Left colon (tissue), 2 donors: ENCODE results near the gene SLC35G3. TPM values are rescaled to one million over a fixed set of nuclear protein-coding genes. Genes with fewer than 3 reads are reported as not detected.
"Not testable (repeated sequence)": the region's sequence is repeated elsewhere in the genome, so short reads cannot be mapped to it uniquely, and the experiment has no call there.

ENCODE experiments used
- ATAC-seq: fragments of 200-7000 bp; cut with Tn5 transposase; one replicate; pipeline ENCODE4 v1.9.1; 2020; ENCODE audit warnings: mild to moderate bottlenecking, moderate library complexity
- DNase-seq, 2 donors: peaks; one replicate each; pipeline ENCODE4 v3.0.0-alpha.2; 2020
- intact Hi-C, 2 donors: fragments of 100-400 bp; cut with DNase I in 1 of 2; cut with micrococcal nuclease in 1 of 2; formaldehyde crosslinking; loops; one replicate each; pipeline versions ENCODE4 v1.11.2 to v1.14.0; 2022; cut with DNase I, micrococcal nuclease
- long read RNA-seq: library from polyadenylated mRNA; unstranded; transcript quantifications from one replicate; pipeline ENCODE4 v2.0.0, GENCODE V29; 2021
- total RNA-seq, 2 donors: library from RNA; stranded (reverse); fragmentation: NEBNext Ultra II Directional; extraction: Animal tissue kit (Norgen Biotek cat#: 25700); gene quantifications; one replicate each; pipeline ENCODE4 v1.2.1, GENCODE V29; 2021
- donor health status: DM: no; HTN: no; CAD: no.
- donor health status: DM: yes; HTN: yes; CAD: no.

SLC35G3 gene
- not detected for total RNA-seq
- long read RNA-seq, result 0 reads

DNA sequence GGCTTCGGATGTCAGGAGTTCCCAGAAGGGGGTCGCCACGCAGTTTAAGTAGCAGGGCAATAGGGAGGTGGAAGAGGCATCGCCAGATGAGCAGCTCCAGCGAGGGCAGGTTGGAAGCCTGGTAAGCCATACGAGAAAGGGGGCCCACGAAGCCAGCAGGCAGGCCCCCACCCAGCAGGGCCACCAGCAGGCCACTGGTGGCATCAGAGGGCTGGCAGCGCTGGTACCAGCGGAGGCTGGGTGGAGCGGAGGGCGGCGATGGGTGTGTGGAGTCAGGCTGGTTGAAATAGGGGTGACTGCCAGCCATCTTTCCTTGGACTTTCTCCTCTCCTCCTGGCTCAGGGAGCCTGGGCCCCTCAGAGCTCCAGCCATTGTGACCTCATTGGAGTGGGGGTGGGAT lies at the start of gene SLC35G3:
Gene SLC35G3, minus strand, starts transcription at position 393 of the 400 bp plus-strand sequence. Its CDS starts 86 bp downstream, at position 307.
- not testable (repeated sequence) for DNase-seq, ATAC-seq

DNA sequence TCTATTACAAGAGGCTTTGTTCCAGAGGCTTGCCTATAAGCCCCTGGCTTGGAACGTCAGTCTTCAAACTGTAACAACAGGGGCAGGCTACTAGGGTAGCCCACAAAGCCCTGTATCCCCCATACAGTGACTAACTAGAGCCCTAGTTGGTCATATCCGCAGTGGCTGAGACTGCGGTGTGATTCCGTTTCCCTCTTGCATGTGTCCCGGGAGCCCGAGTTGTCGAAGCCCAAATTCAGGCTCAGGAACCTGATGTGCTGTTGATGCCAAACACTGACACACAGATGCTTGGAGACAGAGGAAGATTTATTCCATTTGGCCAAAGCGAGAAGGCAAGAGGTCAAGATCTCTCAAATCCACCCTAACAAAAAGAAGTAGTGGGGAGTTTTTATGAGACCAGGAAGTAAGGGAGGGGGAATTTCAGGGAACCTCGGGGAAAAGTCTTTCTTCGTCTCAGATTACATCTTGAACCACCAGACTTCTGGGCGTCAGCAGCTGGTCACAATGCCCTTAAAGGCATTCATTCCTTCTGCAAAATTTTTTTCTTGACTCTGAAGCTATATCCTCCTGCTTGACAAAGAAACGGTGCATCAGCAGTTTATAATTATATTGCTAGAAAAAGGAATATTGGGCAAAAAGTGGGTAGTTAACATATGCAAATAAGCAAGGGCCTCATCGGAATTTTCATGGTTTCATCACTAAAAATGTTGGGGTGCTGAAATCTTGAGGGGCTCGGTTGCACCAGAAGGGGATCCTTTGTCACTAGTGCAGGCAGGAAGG lies 49.6 kb upstream of the SLC35G3 start:
- ATAC-seq (peak; percentile 6), DNase-seq (peak; percentile 45 to 46)
- intact Hi-C loops, result no loop called here

More for the DNA sequence above, at the start of gene SLC35G3:
- intact Hi-C loops, result not testable (repeated sequence)

DNA sequence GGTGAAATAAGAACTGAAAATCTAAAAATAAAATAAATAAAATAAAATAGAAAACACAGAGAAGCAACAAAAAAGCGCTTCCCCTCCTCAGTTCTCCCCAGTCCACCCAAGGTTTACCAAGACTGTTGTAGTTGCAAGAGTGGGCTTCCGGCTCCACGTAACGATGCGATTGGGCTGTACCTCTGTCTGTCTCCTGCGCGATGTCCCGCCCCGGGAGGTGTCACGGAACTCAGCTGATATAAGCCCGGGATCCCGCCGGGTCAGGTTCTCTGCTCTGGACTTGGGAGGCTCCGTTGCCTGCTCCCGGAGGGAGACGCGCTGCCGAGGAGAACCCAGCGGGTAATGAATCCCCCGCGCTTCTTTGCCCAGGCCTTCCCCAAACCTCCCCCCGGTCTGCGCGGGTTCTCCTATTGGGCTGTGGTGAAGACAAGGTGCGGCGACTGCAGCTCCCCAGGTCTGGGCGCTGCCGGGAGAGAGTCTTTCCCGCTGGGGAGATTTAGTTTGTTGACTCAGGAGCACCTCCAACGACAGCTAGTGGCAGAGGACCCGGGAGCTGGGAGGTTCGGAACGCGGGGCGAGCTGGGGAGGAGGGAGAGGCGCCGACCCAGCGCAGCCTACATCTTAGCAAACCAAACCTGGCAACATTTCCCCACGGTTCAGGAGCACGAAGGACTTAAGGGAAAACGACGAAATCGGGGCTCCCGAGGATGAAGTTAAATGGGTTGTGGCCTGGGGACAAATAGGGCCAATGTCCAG lies 48.8 kb upstream of the SLC35G3 start, which contains the start of gene SLFN5:
Gene SLFN5, plus strand, starts transcription at position 268 of the 756 bp plus-strand sequence. CDS start 15,619 bp downstream, outside the sequence.
- DNase-seq (peak; percentile 93 to 94), ATAC-seq (peak; percentile 95)
- intact Hi-C loops, result no loop called here

DNA sequence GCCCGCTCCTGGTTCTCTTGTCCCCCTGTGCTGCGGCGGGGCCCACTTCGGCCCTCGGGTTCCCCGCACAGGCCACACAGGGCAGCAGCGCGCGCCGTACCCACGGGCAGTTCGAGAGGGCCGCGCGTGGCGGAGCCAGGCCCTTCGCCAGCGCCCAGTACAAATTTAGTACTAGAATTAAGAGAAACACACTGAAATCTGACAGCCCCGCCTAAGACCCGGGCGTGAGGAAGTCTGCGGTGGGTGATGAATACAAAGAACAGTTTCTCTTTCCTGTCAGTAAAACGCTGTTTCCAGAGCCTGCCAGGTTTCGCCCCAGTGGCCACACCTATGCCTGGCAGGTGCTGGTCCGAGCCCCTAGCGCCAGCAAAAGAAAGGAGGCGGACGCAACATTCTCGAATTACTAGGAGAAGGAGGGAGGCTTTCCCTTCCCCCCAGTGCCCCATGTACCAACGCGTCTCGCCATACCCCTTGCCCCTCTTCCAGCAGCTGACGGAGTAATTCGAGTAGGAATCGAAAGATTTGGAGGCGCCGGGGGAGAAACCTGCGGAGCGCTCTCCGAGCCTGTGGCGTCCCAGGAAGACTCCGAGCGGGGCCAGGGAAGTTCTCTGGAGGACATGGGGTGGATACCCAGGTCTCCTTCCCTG lies 48.1 kb upstream of the SLC35G3 start:
- ATAC-seq (peak; percentile 81), DNase-seq (peak; percentile 79 to 81)
- intact Hi-C loops, result no loop called here

DNA sequence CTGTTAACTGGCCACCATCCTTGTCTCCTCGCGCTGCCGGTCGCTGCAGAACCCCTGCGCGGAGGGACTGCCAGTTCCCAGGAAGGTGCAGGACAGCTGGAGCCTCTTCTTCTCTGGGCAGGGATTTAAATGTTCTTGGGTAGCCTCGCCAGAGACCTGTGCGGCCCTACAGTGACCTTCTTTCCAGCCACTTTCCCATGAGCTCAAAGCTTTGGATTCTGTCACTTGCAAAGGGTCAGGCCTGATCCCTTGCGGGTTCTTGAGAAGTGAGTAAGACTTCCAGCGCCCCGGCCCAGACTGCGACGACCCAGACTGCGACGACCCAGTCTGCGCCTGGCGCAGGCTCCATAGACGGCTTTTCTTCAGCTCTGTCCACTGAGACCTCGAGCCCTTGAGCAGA lies 47.3 kb upstream of the SLC35G3 start:
- ATAC-seq (no peak), DNase-seq (peak in 1 of 2 donors; percentile 25)
- intact Hi-C loops, result no loop called here

DNA sequence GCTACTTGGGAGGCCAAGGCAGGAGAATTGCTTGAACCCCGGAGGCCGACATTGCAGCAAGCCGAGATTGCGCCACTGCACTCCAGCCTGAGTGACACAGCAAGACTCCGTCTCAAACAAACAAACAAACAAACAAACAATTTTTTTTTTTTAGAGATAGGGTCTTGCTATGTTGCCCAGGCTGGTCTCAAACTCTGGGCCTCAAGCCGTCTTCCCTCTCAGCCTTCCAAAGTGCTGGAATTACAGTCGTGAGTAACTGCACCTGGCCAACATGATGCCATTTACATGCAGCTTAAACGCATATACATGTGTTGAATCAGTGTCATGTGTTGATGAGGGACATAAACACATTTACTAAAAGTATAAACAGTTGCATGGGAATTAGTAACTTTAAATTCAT lies 46.7 kb upstream of the SLC35G3 start:
- ATAC-seq, result no peak
- intact Hi-C loops, result no loop called here

DNA sequence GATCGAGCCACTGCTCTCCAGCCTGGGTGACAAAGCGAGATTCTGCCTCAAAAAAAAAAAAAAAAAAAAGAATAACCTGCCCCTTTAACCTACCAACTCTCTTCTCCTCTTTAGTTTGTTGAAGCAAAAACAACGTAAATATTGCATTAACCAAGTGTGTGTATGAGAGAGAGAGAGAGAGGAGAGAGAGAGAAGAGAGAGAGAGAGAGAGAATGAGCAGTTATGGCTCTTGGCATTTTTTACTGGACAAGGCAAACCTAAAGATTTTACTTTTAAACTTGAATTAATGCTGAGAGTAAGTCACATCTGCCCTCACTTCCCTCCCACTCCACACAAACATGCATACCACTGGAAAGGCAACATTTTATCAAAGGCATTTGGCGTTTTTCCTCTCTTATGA lies 45.6 kb upstream of the SLC35G3 start:
- intact Hi-C loops, result no loop called here
- ATAC-seq (no peak), DNase-seq (no peak)

More for the DNA sequence above, 46.7 kb upstream of the SLC35G3 start:
- no peak for DNase-seq

DNA sequence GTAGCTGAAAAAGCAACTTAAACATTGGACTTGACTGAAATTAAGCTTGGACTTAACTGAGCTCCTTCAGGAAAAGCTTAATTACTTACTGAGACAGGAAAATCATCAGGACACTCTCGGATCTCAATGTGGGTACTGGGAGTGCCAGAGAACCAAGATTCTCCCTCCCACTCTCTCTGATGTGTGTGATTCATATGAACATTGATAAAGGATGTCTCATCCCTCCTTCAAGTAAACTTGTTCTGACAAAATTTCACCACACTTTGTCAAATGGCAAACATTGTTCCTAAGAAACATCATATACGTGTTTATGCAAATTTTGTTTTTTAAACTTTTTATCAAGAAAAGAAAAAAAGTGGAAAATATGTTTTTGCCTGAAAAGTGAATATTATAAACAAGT lies 44.6 kb upstream of the SLC35G3 start:
- DNase-seq, result no peak
- ATAC-seq, result no peak
- intact Hi-C loops, result no loop called here

DNA sequence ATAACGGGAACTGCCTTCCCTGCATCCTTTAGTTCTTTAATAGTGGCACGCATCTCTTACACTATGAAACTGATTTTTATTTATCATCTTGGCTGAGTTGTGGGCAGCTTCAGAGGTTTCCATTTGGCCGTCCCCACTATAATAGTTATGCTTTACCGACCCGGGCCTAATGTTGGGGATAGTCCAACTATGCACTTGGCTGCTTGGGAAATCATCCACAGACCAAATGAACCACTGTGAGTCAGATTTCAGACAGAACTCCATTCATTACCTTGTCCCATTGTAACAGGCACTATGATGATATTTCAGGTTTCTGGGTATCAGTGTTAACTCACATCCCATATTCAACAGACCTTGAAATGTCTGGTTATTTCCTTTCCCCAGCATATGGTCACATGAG lies 42.6 kb upstream of the SLC35G3 start:
- no peak for ATAC-seq
- intact Hi-C loops, result no loop called here
- no peak for DNase-seq

DNA sequence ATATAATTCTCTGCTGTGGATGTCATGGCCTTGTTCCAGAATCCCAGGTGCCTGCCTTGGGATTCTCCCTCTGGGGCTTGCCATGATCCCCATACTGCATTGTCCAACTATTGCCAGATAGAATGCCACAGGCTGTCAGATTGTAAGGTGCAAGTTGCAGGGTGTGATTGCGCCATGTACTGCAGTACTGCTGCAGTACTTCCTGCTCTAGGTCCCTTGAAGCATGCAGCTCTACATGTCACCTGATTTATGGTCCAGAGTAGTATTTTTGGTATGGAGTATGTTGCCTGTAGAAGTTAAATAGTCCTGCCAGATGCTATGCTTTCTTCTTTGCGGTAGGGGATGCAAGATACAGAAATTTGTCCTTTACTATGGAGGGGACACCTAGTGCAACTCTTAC lies 41.7 kb upstream of the SLC35G3 start:
- DNase-seq (no peak), ATAC-seq (no peak)
- intact Hi-C loops, result no loop called here

DNA sequence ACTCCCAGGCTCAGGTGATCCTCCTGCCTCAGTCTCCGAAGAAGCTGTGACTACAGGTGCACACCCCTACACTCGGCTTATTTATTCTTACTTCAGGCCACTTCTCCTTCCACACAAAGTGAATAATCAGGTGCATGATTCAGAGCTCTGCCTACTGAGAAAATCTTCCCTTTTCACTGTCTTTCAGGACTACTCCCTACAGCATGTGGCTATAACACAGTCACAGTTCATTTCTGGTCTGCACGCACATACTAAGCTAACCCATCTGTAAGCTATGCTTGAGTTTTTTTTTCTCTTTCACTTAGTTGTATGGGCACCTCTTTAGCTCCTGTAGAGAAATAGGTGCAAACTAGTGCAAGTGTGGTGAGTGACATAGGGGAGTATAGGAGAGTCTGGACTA lies 41.1 kb upstream of the SLC35G3 start:
- no peak for ATAC-seq

DNA sequence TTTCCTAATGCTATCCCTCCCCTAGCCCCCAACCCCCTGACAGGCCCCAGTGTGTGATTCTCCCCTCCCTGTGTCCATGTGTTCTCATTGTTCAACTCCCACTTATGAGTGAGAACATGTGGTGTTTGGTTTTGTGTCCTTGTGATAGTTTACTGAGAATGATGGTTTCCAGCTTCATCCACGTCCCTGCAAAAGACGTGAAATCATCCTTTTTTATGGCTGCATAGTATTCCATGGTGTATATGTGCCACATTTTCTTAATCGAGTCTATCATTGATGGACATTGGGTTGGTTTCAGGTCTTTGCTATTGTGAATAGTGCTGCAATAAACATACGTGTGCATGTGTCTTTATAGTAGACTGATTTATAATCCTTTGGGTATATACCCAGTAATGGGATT lies 40.1 kb upstream of the SLC35G3 start:
- ATAC-seq, DNase-seq, intact Hi-C loops: not testable (repeated sequence)

More for the DNA sequence above, 41.1 kb upstream of the SLC35G3 start:
- intact Hi-C loops, result no loop called here
- no peak for DNase-seq

DNA sequence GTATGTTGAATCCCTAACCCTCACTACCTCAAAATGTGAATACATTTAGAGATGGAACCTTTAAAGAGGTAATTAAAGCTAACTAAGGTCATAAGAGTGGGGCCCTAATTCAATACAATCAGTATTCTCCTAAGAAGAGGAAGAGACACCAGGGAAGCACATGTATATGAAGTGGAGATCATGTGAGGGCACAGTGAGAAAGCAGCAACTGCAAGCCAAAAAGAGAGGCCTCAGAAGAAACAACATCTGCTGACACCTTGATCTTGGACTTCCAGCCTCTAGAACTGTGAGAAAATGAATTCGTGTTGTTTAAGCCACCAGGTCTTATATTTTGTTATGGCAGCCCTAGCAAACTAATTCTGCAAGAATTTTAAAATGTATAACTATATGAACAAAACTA lies 35.4 kb upstream of the SLC35G3 start:
- intact Hi-C loops, result no loop called here
- ATAC-seq, result no peak
- DNase-seq, result no peak

DNA sequence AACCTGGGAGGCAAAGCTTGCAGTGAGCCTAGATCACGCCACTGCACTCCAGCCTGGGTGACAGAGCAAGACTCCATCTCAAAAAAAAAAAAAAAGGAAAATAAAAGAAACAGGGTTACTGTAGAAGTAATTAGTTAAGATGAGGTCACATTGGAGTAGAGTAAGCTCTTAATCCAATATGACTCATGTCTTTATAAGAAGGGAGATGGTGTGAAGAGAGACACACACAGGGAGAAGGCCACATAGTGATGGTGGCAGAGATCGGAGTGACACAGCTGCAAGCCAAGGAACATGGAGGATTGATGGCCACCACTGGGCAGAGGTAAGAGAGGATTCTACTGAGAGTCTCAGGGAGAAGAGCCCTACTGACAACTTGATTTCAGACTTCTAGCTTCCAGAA lies 33.4 kb upstream of the SLC35G3 start:
- no peak for DNase-seq
- intact Hi-C loops, result no loop called here
- ATAC-seq, result no peak

DNA sequence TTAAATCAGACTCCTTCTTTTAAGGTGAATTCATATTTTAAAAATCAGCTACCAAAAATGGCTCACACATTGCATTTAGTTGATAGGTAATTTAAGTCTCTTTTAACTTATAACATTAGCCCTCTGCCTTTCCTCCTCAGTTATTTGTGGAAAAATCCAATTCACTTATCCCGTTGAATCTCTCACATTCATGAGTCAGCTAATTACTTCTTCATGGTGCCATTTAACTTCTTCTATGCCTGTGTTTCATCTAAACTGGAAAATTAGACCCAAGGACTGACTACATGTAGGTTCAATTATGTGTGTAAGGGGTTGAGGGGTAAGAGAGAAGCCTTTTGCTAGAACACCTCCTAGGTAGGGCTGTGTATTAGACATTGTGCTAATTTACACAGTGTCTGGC lies 30.2 kb upstream of the SLC35G3 start:
- ATAC-seq (no peak), DNase-seq (no peak)
- intact Hi-C loops, result no loop called here

DNA sequence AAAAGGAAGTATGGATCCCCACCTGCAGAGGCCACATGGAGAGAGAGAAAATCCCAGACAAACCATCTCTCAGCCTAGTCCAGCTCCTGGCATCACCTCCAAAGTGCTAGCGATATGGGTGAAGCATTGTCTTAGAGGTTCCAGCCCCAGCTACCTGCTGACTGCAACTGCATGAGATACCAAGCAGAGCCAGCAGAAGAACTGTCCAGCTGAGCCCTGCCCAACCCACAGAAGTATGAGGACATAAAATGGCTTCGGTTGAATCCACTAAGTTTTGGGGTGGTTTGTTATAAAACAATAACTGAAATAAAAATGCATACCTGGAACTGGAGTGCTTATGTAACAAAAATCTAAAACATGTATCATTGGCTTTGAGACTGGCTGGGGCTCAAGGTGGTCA lies 28.3 kb upstream of the SLC35G3 start:
- intact Hi-C loops, result no loop called here
- ATAC-seq, result no peak
- no peak for DNase-seq

DNA sequence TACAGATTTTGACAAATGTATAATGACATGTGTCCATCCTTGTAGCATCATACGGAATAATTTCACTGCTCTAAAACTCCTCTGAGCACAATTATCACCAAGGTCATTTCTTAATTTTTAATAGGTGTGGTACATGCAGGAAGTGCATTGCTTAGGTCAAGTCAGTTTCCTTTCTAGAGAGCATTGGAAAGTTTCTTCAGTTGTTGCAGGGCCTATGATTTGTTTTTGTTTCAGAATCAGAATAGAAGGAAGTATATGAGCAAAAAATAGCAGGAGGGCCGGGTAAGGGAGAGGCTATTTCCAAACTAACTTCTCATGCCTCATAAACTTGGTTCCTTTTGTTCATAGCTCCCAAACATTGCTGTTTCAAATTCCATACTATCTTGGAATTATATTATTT lies 24.7 kb upstream of the SLC35G3 start:
- ATAC-seq (peak; percentile 24), DNase-seq (no peak)
- intact Hi-C loops, result no loop called here

DNA sequence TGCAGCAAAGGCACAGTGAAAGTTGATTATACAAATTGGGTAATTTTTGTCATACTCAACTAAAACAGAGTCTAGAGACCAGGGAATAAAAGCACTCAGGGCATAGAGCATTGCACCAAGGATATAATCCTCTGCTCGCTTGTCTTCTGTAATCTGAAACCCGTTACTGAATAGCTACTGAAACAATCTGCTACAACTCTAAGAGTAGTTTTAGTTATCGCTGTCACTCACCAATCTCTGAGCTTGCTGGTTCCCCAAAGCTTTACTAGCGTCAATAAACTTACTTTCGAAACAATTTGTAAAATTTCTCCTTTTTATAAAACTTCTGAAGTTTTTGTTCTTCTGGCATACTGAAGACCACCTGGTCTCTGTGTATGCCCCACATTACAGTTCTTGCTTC lies 22.9 kb upstream of the SLC35G3 start:
- intact Hi-C loops, result no loop called here
- ATAC-seq, result no peak

DNA sequence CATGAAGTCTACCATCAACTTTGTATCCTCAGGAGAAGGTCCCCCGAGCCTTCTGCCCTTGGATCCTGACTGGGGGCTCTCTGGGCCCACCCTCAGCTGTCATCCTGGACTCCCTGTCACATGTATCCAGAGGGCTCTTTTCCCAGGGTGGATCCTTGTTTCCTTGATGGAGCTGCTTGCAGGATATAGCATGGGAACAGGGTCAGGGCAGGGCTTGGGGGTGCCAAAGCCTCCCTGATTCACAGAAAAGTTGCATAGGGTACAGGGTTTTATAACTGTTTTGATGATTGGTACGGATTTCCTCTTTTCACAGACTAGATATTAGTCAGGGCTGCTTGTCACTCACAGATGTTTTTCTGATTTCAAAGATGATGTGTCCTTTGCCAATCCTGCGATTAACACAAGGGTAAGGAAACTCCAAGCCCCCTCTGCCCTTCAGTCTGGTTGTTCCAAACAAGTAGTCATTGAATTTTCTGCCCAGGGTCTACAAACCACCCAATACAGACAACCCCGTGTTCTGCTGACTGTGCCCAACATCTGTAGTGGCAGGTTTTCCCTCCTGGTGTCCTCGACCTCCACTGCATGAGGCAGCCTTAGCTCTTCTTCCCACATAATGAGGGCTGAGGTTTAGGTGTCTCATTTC lies 20.6 kb upstream of the SLC35G3 start:
- intact Hi-C loops, result no loop called here
- ATAC-seq, result no peak
- DNase-seq, result no peak

More for the DNA sequence above, 22.9 kb upstream of the SLC35G3 start:
- DNase-seq, result no peak
